ENCODE measurements around the gene MRPL2.

The MRPL2 gene
- total RNA-seq: 1.8 to 5.8 (median 3.3) reads per million in 4 experiments

- peak; percentile 97 for DNase-seq
Observed at GRCh38 chr6:43059168-43060033, at the start of gene MRPL2, which contains the start of gene KLC4. Gene MRPL2, minus strand, starts transcription at chr6:43059434. Its CDS starts 53 bp downstream, at chr6:43059381. Gene KLC4, plus strand, starts transcription at chr6:43059631. Its CDS starts 1,705 bp downstream, at chr6:43061336.

- no peak for DNase-seq
Observed at GRCh38 chr6:43107344-43108062, 48.3 kb upstream of the MRPL2 start.

- DNase-seq: no peak
Observed at GRCh38 chr6:43105538-43106222, 46.4 kb upstream of the MRPL2 start.

- DNase-seq: no peak
Observed at GRCh38 chr6:43103253-43103876, 44.1 kb upstream of the MRPL2 start.

GRCh38 chr6:43101497-43101896 is 42.3 kb upstream of the MRPL2 start:
- DNase-seq: no peak

GRCh38 chr6:43097502-43097901 is 38.3 kb upstream of the MRPL2 start:
- DNase-seq: no peak

- no peak for DNase-seq
Observed at GRCh38 chr6:43097098-43097489, 37.9 kb upstream of the MRPL2 start.

- no peak for DNase-seq
Observed at GRCh38 chr6:43096451-43097097, 37.3 kb upstream of the MRPL2 start.

GRCh38 chr6:43095939-43096338 is 36.7 kb upstream of the MRPL2 start:
- no peak for DNase-seq

- no peak for DNase-seq
Observed at GRCh38 chr6:43093436-43094289, 34.4 kb upstream of the MRPL2 start.

- DNase-seq: no peak
Observed at GRCh38 chr6:43092635-43093034, 33.4 kb upstream of the MRPL2 start.

- no peak for DNase-seq
Observed at GRCh38 chr6:43091436-43091991, 32.3 kb upstream of the MRPL2 start.

GRCh38 chr6:43091020-43091419 is 31.8 kb upstream of the MRPL2 start:
- DNase-seq: no peak

- no peak for DNase-seq
Observed at GRCh38 chr6:43090559-43090956, 31.3 kb upstream of the MRPL2 start.

GRCh38 chr6:43089874-43090558 is 30.8 kb upstream of the MRPL2 start:
- no peak for DNase-seq

- DNase-seq: no peak
Observed at GRCh38 chr6:43089467-43089866, 30.2 kb upstream of the MRPL2 start.

- no peak for DNase-seq
Observed at GRCh38 chr6:43088654-43089056, 29.4 kb upstream of the MRPL2 start.

GRCh38 chr6:43086022-43086658 is 26.9 kb upstream of the MRPL2 start:
- DNase-seq: no peak

- DNase-seq: no peak
Observed at GRCh38 chr6:43082806-43083655, 23.8 kb upstream of the MRPL2 start.
